K562 (cell line): Measurements from ENCODE around the gene RARRES1. TPM values are rescaled to one million over a fixed set of nuclear protein-coding genes. Genes with fewer than 3 reads are reported as not detected.

Experiments
- ATAC-seq: fragments of 200-7000 bp; cut with Tn5 transposase; 3 replicates; pipeline ENCODE4 v1.9.1; 2020; ENCODE audit warnings: moderate library complexity
- BruUV-seq: library from RNA; stranded (reverse); fragments of 400-500 nt; replicated peaks from 2 replicates; lab custom pipeline; 2021; lab: Mats Ljungman, UMichigan
- CTCF ChIA-PET: fragments of 300-600 bp; formaldehyde crosslinking; extraction: SDS; loops from one replicate; lab custom pipeline; 2021; ENCODE audit warnings: low intra/inter-chr PET ratio; lab: Yijun Ruan, JAX
- POLR2A ChIA-PET: fragments of 300-600, 350-650 bp; sonication (Branson Sonifier 250); formaldehyde crosslinking; extraction: SDS; loops from one replicate; lab custom pipeline; 2021; ENCODE audit warnings: antibody characterized with exemption, inconsistent platforms; lab: Yijun Ruan, JAX
- DNase-seq, 4 experiments: peaks; one replicate each; pipeline versions ENCODE4 v3.0.0 to v3.0.0-alpha.2; 2011 to 2018; ENCODE audit warnings: low spot score in 3 of 4, mixed read lengths in 3 of 4; ENCODE audit errors: extremely low read depth in 1 of 4
- FAIRE-seq: peaks from 2 replicates; lab custom pipeline; 2011; peaks lifted over from hg19 to GRCh38; lab: Jason Lieb, UNC
- H2AFZ ChIP-seq: 2 replicates; pipeline ENCODE4 v1.6.0; 2011; ENCODE audit warnings: low read depth, low read length, control low read depth, inconsistent platforms
- H3K27ac ChIP-seq: fragments of 200-600 bp; 3 replicates; pipeline ENCODE4 v1.8.0; 2011; ENCODE audit warnings: low read depth, mild to moderate bottlenecking, control low read depth, inconsistent platforms, low read length, moderate library complexity, mixed read lengths; ENCODE audit errors: extremely low read depth
- H3K27me3 ChIP-seq, 2 experiments: fragments of 300-600 bp in 1 of 2; 2 replicates in 1 of 2; 3 replicates in 1 of 2; pipeline versions ENCODE4 v1.6.0 to v1.8.0; 2011; ENCODE audit warnings: inconsistent platforms in 2 of 2, low read length in 2 of 2, mild to moderate bottlenecking in 1 of 2, mixed read lengths in 1 of 2, moderate library complexity in 1 of 2; ENCODE audit not compliant: control insufficient read depth in 2 of 2, insufficient read depth in 2 of 2
- H3K36me3 ChIP-seq: fragments of 300-600 bp; 3 replicates; pipeline ENCODE4 v1.8.0; 2011; ENCODE audit warnings: mild to moderate bottlenecking, low read length, inconsistent platforms; ENCODE audit not compliant: control insufficient read depth, insufficient read depth
- H3K4me1 ChIP-seq, 2 experiments: fragments of 200-600 bp in 1 of 2; replicated peaks in 1 of 2; 2 replicates in 1 of 2; 3 replicates in 1 of 2; pipeline versions ENCODE4 v1.5.1 to v1.8.0; 2011; ENCODE audit warnings: inconsistent platforms in 2 of 2, low read length in 2 of 2, mild to moderate bottlenecking in 1 of 2, mixed read lengths in 1 of 2, moderate library complexity in 1 of 2; ENCODE audit not compliant: control insufficient read depth in 2 of 2, insufficient read depth in 2 of 2
- H3K4me2 ChIP-seq: 2 replicates; pipeline ENCODE4 v1.6.1; 2011; ENCODE audit warnings: low read length, control low read depth, inconsistent platforms, mixed read lengths; ENCODE audit not compliant: insufficient read depth
- H3K4me3 ChIP-seq: fragments of 200-600 bp; sonication (generic), shearing (Covaris generic); 2 replicates; pipeline ENCODE4 v1.5.1; 2016; ENCODE audit warnings: control low read depth, inconsistent platforms
- H3K79me2 ChIP-seq: fragments of 200-600 bp; 3 replicates; pipeline ENCODE4 v1.8.0; 2011; ENCODE audit warnings: low read length, inconsistent platforms; ENCODE audit not compliant: control insufficient read depth, insufficient read depth
- H3K9ac ChIP-seq, 2 experiments: 2 replicates each; pipeline versions ENCODE4 v1.6.0 to v1.6.1; 2011; ENCODE audit warnings: low read depth in 2 of 2, low read length in 2 of 2, control low read depth in 1 of 2, inconsistent platforms in 1 of 2, mild to moderate bottlenecking in 1 of 2, mixed read lengths in 1 of 2; ENCODE audit not compliant: insufficient read depth in 1 of 2
- H3K9me1 ChIP-seq: one replicate; pipeline ENCODE4 v1.6.0; 2011; ENCODE audit warnings: inconsistent platforms, mild to moderate bottlenecking, low read length, moderate library complexity; ENCODE audit not compliant: control insufficient read depth, insufficient read depth
- H3K9me3 ChIP-seq: replicated peaks from 2 replicates; pipeline ENCODE4 v1.5.1; 2011; ENCODE audit warnings: low read depth, low read length, inconsistent platforms; ENCODE audit not compliant: control insufficient read depth, insufficient read depth
- H4K20me1 ChIP-seq: replicated peaks from 2 replicates; pipeline ENCODE4 v1.6.1; 2011; ENCODE audit warnings: low read length, inconsistent platforms, mixed read lengths; ENCODE audit not compliant: control insufficient read depth, insufficient read depth
- BACH1 ChIP-seq: fragments of 200-800 bp; sonication (Bioruptor generic); IDR thresholded peaks from 2 replicates; pipeline ENCODE4 v1.6.1; 2016; ENCODE audit warnings: missing genetic modification characterization, missing compliant biosample characterization
- CHD4 ChIP-seq: fragments of 200-600 bp; sonication (generic); IDR thresholded peaks from 3 replicates; pipeline ENCODE4 v1.6.1; 2012; ENCODE audit warnings: low read depth, mild to moderate bottlenecking, mixed read lengths, low read length, inconsistent platforms; ENCODE audit not compliant: insufficient read depth, insufficient replicate concordance, poor library complexity, severe bottlenecking
- FOSL1 ChIP-seq: fragments of 200-800 bp; sonication (Bioruptor generic); conservative IDR thresholded peaks from 2 replicates; pipeline ENCODE4 v1.6.1; 2016; ENCODE audit warnings: missing genetic modification characterization, missing compliant biosample characterization
- MAFK ChIP-seq: IDR thresholded peaks from 2 replicates; pipeline ENCODE4 v1.6.1; 2011; ENCODE audit warnings: low read length, improper control_type of control experiment
- MCM2 ChIP-seq: fragments of 450-650 bp; IDR thresholded peaks from 2 replicates; pipeline ENCODE4 v1.6.1; 2017; ENCODE audit warnings: low read depth, mild to moderate bottlenecking
- PTTG1 ChIP-seq: fragments of 450-650 bp; IDR thresholded peaks from 2 replicates; pipeline ENCODE4 v1.6.1; 2016; ENCODE audit warnings: low read depth, mild to moderate bottlenecking, missing genetic modification characterization, missing compliant biosample characterization
- THRAP3 ChIP-seq: fragments of 450-650 bp; IDR thresholded peaks from 2 replicates; pipeline ENCODE4 v1.6.1; 2016; ENCODE audit warnings: mild to moderate bottlenecking, inconsistent platforms, borderline replicate concordance
- WGBS: fragments of 100-300 bp; shearing (Covaris generic); methylation state at CpG from one replicate; pipeline ENCODE4 v1.1.6; 2016; ENCODE audit warnings: low coverage, mixed read lengths; ENCODE audit not compliant: insufficient coverage; ENCODE audit errors: missing lambda C conversion rate; 5-methylcytosine and 5-hydroxymethylcytosine counted together
- in situ Hi-C: fragments of 300-500 bp; cut with MboI; formaldehyde crosslinking; loops from 4 replicates; pipeline ENCODE4 v1.15.0; 2018; ENCODE audit warnings: inconsistent platforms, mixed read lengths
- intact Hi-C: fragments of 100-400 bp; cut with micrococcal nuclease; formaldehyde crosslinking; loops from 2 replicates; pipeline ENCODE4 v1.14.2; 2022
- polyA plus RNA-seq, 8 experiments: library from polyadenylated mRNA; depleted of rRNA in 4 of 8; stranded (reverse) in 5 of 8; unstranded in 3 of 8; fragments of >200 nt; fragmentation: Nextera tagmentation in 2 of 8; fragmentation: Illumina TruSeq in 1 of 8; extraction: Ambion mirVana in 2 of 8; extraction: Trizol in 1 of 8; gene quantifications; 2 replicates each; pipeline versions ENCODE4 v1.2.1 to v1.2.3, GENCODE V29; 2011 to 2014; ENCODE audit warnings: inconsistent platforms in 1 of 8, missing spikeins in 1 of 8
- total RNA-seq, 7 experiments: library from RNA; depleted of rRNA in 6 of 7; stranded (reverse); fragments of >200 nt in 6 of 7; fragmentation: Illumina TruSeq in 2 of 7; extraction: Trizol in 2 of 7; gene quantifications; 2 replicates each; pipeline versions ENCODE4 v1.2.1 to v1.2.3, GENCODE V29; 2011 to 2021; ENCODE audit warnings: low replicate concordance in 1 of 7
- TF ChIP-seq, protein P1 (sequence below): sonication (generic); IDR thresholded peaks from 2 replicates; pipeline ENCODE4 v1.6.1; 2016
- TF ChIP-seq, protein P2 (sequence below): sonication (generic); formaldehyde crosslinking; IDR thresholded peaks from 2 replicates; pipeline ENCODE4 v1.8.0; 2022; ENCODE audit warnings: mild to moderate bottlenecking, missing genetic modification reagents
- TF ChIP-seq, protein P3 (sequence below): fragments of 250-450 bp; sonication (Bioruptor Pico); IDR thresholded peaks from 2 replicates; pipeline ENCODE4 v1.5.0; 2020; ENCODE audit warnings: mild to moderate bottlenecking
- TF ChIP-seq, protein P4 (sequence below), 2 experiments: fragments of 450-650 bp in 1 of 2; sonication (generic) in 1 of 2; formaldehyde crosslinking in 1 of 2; IDR thresholded peaks in 1 of 2; conservative IDR thresholded peaks in 1 of 2; 2 replicates each; pipeline versions ENCODE4 v1.6.1 to v1.8.1; 2016 to 2023; ENCODE audit warnings: mild to moderate bottlenecking in 2 of 2, moderate library complexity in 2 of 2, inconsistent platforms in 1 of 2, missing genetic modification reagents in 1 of 2
- TF ChIP-seq, protein P5 (sequence below): IDR thresholded peaks from 2 replicates; pipeline ENCODE4 v1.6.1; 2014; ENCODE audit warnings: antibody characterized with exemption

The RARRES1 gene
- total and polyA plus RNA-seq, 9 of the 15 experiments (the other 6 are each of a cell fraction or from before 2014, with no cell fraction given), result not detected

DNA sequence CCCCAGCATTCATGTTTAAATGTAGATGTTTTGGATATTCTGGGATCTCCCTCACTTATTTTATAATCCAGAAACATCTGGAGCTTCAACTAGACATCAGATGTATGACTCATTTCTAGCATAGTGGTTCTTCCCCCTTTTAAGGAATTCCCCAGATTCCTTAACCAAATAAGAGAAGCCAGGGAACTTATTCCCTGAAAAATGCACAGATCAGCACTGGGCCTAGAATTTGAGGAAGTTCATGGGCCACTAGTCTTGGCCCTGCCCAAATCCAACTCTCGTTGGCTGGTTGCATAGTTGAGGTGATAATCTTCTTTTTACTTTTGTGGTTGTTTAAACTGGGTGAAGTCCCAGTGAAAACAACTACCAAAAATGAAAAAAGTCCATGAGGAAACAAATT, 20.4 kb downstream of the RARRES1 start:
- ATAC-seq (no peak), DNase-seq (no peak)
- WGBS, result 69% methylated on average over 1 of the region's 1 CpG
- Histone ChIP-seq H3K79me2 (no peaks in the 10 kb centered on the region), H3K9ac (no peak overlapping the region)
- in situ Hi-C loops, result no loop called here
- TF ChIP-seq PTTG1 (tag) (no peak), MAFK (peak; percentile 9; the same call in 1 of the 2 replicates), BACH1 (tag) (no peak), FOSL1 (tag) (peak; percentile 67), MCM2 (no peak), CHD4 (no peak), THRAP3 (no peak)
- TF ChIP-seq, protein P1, sequence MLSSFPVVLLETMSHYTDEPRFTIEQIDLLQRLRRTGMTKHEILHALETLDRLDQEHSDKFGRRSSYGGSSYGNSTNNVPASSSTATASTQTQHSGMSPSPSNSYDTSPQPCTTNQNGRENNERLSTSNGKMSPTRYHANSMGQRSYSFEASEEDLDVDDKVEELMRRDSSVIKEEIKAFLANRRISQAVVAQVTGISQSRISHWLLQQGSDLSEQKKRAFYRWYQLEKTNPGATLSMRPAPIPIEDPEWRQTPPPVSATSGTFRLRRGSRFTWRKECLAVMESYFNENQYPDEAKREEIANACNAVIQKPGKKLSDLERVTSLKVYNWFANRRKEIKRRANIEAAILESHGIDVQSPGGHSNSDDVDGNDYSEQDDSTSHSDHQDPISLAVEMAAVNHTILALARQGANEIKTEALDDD, result no peak
- TF ChIP-seq, protein P2, sequence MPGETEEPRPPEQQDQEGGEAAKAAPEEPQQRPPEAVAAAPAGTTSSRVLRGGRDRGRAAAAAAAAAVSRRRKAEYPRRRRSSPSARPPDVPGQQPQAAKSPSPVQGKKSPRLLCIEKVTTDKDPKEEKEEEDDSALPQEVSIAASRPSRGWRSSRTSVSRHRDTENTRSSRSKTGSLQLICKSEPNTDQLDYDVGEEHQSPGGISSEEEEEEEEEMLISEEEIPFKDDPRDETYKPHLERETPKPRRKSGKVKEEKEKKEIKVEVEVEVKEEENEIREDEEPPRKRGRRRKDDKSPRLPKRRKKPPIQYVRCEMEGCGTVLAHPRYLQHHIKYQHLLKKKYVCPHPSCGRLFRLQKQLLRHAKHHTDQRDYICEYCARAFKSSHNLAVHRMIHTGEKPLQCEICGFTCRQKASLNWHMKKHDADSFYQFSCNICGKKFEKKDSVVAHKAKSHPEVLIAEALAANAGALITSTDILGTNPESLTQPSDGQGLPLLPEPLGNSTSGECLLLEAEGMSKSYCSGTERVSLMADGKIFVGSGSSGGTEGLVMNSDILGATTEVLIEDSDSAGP (CRISPR knock-in tag), result no peak
- TF ChIP-seq, protein P3, sequence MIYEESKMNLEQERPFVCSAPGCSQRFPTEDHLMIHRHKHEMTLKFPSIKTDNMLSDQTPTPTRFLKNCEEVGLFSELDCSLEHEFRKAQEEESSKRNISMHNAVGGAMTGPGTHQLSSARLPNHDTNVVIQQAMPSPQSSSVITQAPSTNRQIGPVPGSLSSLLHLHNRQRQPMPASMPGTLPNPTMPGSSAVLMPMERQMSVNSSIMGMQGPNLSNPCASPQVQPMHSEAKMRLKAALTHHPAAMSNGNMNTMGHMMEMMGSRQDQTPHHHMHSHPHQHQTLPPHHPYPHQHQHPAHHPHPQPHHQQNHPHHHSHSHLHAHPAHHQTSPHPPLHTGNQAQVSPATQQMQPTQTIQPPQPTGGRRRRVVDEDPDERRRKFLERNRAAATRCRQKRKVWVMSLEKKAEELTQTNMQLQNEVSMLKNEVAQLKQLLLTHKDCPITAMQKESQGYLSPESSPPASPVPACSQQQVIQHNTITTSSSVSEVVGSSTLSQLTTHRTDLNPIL (CRISPR knock-in tag), result no peak
- TF ChIP-seq, protein P4, sequence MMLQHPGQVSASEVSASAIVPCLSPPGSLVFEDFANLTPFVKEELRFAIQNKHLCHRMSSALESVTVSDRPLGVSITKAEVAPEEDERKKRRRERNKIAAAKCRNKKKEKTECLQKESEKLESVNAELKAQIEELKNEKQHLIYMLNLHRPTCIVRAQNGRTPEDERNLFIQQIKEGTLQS (IDR thresholded peaks at IDR 0.05), result peak; percentile 32; the same call in 1 of the 2 replicates
- TF ChIP-seq, protein P4 (CRISPR knock-in tag; conservative IDR thresholded peaks at IDR 0.05), result no peak
- TF ChIP-seq, protein P5, sequence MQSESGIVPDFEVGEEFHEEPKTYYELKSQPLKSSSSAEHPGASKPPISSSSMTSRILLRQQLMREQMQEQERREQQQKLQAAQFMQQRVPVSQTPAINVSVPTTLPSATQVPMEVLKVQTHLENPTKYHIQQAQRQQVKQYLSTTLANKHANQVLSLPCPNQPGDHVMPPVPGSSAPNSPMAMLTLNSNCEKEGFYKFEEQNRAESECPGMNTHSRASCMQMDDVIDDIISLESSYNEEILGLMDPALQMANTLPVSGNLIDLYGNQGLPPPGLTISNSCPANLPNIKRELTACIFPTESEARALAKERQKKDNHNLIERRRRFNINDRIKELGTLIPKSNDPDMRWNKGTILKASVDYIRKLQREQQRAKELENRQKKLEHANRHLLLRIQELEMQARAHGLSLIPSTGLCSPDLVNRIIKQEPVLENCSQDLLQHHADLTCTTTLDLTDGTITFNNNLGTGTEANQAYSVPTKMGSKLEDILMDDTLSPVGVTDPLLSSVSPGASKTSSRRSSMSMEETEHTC, result no peak
- TF ChIP-seq, all 486 proteins: peak for 3
- FAIRE-seq, result no peak
- Histone ChIP-seq H3K4me3 (no peak overlapping the region), H4K20me1 (no peaks in the 10 kb centered on the region), H2AFZ (no peak overlapping the region), H3K9me1 (no peaks in the 10 kb centered on the region), H3K9me3 (no peaks in the 10 kb centered on the region), H3K4me2 (no peak overlapping the region), H3K4me1 (peaks cover 12 to 24% of the 10 kb centered on the region in 2 experiments; a peak in 4 of 5 replicates), H3K36me3 (peaks cover 55% of the 10 kb centered on the region), H3K27me3 (no peaks in the 10 kb centered on the region), H3K27ac (no peak overlapping the region)
- BruUV-seq, result no TSS peak
- intact Hi-C loops, result no loop called here
- ChIA-PET CTCF (no interaction called here), POLR2A (no interaction called here)
